Left kidney (tissue), 2 donors: Measurements from ENCODE around the gene ABCA6. TPM values are rescaled to one million over a fixed set of nuclear protein-coding genes. Genes with fewer than 3 reads are reported as not detected.

Experiments
- DNase-seq: peaks from one replicate; pipeline ENCODE4 v3.0.0-alpha.2; 2013
- polyA plus RNA-seq: library from polyadenylated mRNA; unstranded; fragments of 120-200 nt; gene quantifications from one replicate; pipeline ENCODE4 v1.2.1, GENCODE V29; 2013; ENCODE audit not compliant: insufficient read length

The ABCA6 gene
- polyA plus RNA-seq, 1 donor, result 4.8 TPM

- no peak for DNase-seq
Observed at GRCh38 chr17:69143683-69144231, 2.1 kb upstream of the ABCA6 start.

DNA sequence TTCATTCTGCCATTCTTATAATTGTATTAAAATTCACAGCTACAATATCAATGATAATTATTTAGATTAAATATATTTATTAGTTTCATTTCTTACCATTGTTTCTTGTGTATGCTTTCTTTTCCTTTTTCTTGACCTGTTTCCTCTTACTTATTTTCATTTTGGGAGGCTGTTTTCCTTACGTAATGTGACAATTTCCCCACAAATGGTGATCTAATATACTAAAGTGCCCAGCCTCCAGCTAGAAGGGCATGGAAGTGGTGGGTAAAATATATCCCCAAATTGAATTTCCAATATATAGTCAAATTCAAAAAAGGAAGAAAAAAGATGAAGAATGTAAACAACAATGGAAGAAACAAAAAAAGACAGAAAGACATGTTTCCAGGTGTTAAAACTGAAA is 1.5 kb upstream of the ABCA6 start:
- DNase-seq, result no peak

GRCh38 chr17:69142175-69142802 is 594 bp upstream of the ABCA6 start:
- no peak for DNase-seq

DNA sequence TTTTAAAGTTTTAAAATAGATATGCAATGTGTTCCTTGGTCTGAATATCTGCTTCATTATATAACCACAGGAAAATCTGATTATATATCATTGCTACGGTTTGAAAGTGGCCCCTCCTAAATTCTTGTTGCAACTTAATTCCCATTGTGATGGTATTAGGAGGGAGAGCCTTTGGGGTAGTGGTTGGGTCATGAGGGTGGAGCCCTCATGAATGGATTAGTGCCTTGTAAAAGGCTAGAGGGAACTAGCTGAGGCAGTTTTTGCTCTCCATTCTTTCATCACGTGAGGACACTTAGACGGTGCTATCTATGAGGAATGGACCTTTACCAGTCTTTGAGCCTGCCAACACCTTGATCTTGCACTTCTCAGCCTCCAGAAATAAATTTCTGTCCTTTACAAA is 7.6 kb downstream of the ABCA6 start:
- DNase-seq, result no peak

GRCh38 chr17:69130627-69131296 is 10.9 kb downstream of the ABCA6 start:
- DNase-seq, result no peak

DNA sequence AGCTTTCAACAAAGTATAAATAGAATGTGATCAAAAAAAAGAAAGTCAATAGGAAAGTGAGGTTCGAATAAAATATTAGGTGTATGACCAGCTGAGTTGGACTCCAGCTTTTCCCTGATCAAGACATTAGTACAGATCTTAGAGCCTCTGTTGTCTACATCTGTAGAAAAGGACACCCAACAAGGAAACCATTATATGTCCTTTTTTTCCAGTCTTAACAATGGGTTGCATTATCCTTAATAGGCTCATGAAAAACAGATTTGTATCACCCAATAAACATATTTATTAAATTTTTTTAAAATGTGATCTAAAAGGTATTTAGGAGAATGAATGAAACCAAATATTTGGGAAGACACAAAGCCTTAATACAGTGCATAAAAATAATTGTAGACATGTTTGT is 18.1 kb downstream of the ABCA6 start:
- no peak for DNase-seq

DNA sequence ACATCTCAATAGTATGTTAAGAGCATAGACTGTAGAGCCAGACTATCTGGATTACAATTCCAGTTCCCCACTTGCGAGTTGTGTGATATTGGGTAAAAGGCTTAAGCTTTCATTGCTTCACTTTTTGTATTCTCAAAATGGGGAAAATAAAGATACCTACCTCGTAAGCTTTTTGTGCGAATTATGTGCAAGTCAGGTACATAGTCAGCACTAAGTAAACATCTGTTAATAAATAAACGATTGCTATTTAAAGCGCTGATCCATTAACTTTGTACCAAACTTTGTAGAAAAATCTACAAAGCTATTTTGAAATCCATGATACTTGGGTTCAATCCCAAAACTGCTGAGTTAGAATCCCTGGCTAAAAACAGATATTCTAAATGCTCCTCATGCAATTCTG is 19.6 kb downstream of the ABCA6 start:
- no peak for DNase-seq

- no peak for DNase-seq
Observed at GRCh38 chr17:69117855-69118784, 23.6 kb downstream of the ABCA6 start.

DNA sequence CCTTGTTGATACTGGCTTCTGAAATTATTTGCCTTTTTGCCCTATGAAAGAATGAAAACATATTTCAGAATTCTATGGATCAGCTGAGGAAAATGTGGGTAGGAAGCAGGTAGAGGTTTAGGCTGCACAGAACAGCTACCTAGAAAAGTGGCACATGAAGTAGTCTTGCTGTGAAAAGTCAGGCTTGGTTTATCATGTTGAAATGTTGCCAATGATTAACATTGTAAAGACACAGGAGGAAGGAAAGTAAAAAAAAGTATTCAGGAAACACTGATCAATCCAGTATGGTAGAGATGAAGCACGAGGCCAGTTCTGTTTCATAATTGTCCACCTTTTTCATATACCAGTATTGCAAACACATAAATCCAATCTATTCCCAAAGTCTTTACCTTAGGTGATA is 29.9 kb downstream of the ABCA6 start:
- DNase-seq, result peak; percentile 2

GRCh38 chr17:69105907-69106730 is 35.6 kb downstream of the ABCA6 start:
- no peak for DNase-seq

GRCh38 chr17:69103557-69104233 is 38.0 kb downstream of the ABCA6 start:
- DNase-seq, result no peak

DNA sequence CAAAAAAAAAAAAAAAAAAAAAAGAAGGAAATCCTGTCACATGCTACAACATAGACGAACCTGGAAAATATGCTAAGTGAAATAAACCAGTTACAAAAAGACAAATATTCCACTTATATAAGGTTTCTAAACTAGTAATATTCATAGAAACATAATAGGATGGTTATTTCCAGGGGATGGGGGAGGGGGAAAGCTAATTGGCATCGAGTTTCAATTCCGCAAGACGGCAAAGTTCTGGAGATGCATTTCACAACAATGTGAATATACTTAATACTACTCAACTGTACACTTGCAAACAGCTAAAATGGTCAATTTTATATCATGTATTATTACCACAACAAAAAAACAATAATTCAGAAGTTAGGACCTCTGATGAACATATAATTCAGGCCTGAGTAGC is 43.1 kb downstream of the ABCA6 start:
- no peak for DNase-seq

DNA sequence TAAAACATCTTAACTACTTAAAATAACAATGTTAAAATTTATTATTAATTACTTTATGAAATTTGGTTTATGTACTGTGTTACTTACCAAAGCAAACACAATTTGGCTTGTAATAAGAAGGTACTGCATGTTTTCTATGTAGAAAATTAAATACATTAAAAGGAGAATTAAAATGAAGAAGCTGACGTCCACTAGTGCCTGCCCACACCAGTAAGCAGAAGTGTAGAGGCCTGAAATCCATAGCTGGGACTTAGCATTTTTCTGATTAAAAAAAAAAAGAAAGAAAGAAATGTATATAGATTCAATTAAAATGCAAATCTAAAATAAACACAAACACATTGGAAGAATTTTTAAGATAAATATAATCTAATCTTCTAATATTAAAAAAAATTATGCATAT is 45.2 kb downstream of the ABCA6 start:
- DNase-seq, result no peak

DNA sequence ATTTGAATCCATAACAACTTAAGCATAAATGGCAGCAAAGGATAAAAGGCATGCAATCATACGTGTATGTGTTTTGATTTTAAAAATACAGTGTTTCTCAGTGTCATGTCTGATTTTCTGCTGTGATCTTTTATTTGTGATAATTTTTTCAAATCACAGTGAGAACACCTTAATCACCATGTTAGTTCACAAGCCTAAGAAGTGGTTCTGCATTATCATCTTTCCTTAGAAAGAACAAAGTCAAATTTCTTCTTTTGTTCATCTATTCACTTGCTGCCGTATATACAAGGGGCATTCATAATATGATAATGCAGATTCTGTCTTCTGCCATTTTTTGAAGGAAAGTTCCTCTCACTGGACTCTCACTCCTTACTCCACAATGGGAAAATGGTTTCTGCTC is 47.7 kb downstream of the ABCA6 start:
- DNase-seq, result no peak

- DNase-seq, result peak; percentile 1
Observed at GRCh38 chr17:69093279-69093789, 48.4 kb downstream of the ABCA6 start.

DNA sequence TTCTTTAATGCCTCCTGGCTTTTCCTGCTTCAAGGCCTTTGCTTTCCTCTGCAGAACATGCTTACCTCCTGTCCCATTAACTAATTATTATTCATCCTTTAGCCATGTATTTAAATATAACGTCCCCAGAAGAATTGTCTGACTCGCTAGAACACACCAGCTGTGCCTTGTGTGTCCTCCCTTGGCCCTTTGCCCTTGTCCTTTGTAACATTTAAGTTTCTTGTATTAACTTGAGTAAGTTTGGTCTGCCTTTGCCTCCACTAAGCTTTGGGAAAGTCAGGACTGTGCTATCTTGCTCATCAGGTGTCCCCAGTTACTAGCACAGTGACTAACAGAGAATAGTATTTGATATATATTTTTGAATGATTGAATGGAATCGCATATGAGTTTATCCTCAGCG is 51.3 kb downstream of the ABCA6 start:
- DNase-seq, result no peak

DNA sequence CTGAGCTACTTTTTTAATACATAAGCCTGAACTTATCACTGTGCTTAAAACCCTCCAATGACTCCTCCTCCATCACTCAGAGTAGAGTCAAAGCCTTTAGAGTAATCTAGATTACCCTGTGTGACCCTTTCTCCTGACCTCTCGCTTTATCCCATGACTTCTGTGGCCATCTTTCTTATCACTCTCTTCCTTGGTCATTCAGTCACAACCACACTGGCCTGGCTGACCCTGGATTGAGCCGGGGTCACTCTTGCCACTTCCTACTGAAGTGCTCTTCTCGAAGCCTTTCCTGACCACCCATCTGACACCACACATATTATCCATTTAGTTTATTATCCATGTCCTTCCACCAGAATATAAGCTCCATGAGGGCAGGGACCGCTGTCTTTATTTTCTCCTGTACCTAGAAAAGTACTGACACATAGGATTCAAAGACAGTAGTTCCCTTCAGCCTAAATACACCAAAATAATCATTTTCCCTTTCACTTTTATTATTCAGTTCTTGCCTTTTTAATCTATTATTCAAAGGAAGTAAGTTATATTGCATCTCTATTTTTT is 53.0 kb downstream of the ABCA6 start:
- DNase-seq, result no peak

DNA sequence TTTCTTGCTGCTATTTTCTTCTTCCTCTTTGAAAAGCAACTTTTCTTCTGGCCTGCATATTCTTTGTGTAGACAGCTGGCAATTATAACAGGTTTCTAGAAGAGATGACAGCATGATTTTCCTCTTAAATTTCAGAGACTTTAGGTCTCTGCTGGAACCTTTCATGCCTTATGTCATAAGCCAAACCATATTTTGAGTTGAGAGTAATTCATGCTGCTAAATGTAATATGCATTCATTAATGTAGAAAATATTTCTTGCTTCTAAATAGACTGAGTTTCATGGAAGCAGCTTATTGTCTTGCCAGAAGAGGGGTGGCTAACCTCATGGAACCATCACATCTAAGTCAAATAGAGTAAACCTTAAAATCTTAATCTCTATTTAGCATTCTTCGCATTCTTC is 55.1 kb downstream of the ABCA6 start:
- DNase-seq, result no peak

DNA sequence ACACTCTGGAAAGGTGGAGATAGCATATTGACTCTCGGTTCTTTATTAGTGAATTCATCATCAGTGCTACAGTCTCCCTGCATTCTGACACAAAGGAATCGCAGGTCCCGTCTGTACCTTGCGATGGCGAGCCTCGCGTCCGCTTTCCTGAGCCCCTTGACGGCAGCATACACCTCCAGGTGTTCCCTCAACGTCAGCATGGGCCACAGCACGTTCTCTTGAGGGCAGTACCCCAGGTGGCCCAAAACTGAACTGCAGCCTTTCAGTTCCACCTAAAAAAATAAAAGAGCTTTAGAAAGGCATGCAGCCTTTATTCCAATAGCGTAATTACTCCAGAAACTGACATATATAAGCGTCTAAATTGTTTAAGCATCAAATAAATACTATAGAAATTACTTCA is 56.8 kb downstream of the ABCA6 start:
- DNase-seq, result no peak

GRCh38 chr17:69082696-69083095 is 59.0 kb downstream of the ABCA6 start:
- DNase-seq, result no peak

GRCh38 chr17:69078864-69079263 is 62.8 kb downstream of the ABCA6 start:
- DNase-seq, result no peak
